ENCODE results near the gene GTF3C1. TPM values are rescaled to one million over a fixed set of nuclear protein-coding genes. Genes with fewer than 3 reads are reported as not detected.

Gene GTF3C1
- total and polyA plus RNA-seq, 2 experiments from 2014 or later: 82.9 to 162 TPM

DNA sequence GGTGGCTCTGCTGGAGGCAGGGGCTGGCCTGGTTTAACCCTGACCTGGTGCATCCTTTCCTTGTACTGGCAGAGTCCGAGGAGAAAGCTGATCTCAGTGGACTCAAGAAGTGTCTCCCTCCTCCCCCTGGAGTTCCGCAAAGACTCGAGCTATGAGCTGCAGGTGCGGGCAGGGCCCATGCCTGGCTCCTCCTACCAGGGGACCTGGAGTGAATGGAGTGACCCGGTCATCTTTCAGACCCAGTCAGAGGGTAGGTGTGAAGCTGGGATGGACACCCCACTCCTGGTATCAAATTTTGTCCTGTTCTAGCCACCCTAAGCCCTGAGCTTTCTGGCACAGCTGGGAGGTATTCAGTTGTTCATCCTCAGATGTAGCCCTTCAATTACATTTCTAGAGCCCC, 105.2 kb downstream of the GTF3C1 start:
- Histone ChIP-seq H3K36me3 (no peaks in the 10 kb centered on the region), H3K9me3 (ENCODE audit: low read depth) (no peaks in the 10 kb centered on the region), H3K4me1 (ENCODE audit: low read depth) (no peaks in the 10 kb centered on the region), H3K4me3 (no peak overlapping the region), H3K27me3 (no peaks in the 10 kb centered on the region), H3K27ac (no peak overlapping the region)
- DNase-seq (ENCODE audit: low read depth in 1 of 2, low spot score in 1 of 2): no peak
- TF ChIP-seq, protein P1, sequence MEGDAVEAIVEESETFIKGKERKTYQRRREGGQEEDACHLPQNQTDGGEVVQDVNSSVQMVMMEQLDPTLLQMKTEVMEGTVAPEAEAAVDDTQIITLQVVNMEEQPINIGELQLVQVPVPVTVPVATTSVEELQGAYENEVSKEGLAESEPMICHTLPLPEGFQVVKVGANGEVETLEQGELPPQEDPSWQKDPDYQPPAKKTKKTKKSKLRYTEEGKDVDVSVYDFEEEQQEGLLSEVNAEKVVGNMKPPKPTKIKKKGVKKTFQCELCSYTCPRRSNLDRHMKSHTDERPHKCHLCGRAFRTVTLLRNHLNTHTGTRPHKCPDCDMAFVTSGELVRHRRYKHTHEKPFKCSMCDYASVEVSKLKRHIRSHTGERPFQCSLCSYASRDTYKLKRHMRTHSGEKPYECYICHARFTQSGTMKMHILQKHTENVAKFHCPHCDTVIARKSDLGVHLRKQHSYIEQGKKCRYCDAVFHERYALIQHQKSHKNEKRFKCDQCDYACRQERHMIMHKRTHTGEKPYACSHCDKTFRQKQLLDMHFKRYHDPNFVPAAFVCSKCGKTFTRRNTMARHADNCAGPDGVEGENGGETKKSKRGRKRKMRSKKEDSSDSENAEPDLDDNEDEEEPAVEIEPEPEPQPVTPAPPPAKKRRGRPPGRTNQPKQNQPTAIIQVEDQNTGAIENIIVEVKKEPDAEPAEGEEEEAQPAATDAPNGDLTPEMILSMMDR (IDR thresholded peaks at IDR 0.05; ENCODE audit: low read depth, low read length): no peak

DNA sequence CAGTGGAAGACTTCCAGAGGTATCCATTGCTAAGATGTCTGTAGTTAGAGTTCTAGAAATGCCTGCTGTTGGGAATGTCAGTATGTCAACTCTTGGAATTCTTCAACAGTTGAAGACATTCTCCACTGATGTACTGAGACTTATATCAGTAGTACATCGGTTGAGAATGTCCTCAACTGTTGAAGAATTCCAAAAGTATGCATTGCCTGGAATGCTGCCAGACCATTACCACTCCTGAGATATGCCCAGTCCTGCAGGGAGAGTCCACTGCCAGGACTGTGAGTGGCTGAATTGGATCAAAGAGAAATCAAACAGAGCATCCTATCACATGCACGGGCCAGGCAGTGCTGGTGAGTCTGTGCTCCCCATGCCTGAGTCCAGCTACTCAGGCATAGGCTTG, 105.7 kb downstream of the GTF3C1 start:
- DNase-seq (ENCODE audit: low read depth in 1 of 2, low spot score in 1 of 2): peak in 1 of 2 donors; percentile 71
- H3K4me3 ChIP-seq: no peak overlapping the region
- no peaks in the 10 kb centered on the region for H3K4me1 ChIP-seq (ENCODE audit: low read depth)
- H3K27me3 ChIP-seq: no peaks in the 10 kb centered on the region
- H3K9me3 ChIP-seq (ENCODE audit: low read depth): no peaks in the 10 kb centered on the region
- no peak overlapping the region for H3K27ac ChIP-seq
- TF ChIP-seq, protein P1 (IDR thresholded peaks at IDR 0.05; ENCODE audit: low read depth, low read length): no peak
- no peaks in the 10 kb centered on the region for H3K36me3 ChIP-seq

DNA sequence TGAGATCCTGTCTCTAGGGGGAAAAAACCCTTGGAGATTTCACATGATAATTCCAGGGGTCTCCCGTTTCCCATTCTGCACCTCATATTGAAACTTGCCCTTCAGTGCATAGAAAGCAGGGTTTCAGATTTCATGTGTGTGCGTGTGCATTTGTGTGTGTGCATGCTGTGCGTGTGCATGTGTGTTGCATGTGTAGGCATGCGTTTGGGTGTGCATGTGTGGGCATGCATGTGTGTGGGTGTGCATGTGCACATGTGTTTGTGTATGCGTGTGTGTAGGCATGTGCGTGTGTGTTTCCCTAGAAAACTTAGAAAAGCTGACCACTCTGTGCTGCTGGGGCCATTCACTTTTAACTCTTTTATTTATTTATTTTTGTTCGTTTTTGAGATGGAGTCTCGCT, 107.7 kb downstream of the GTF3C1 start:
- TF ChIP-seq, protein P1 (IDR thresholded peaks at IDR 0.05; ENCODE audit: low read depth, low read length): no peak
- Histone ChIP-seq H3K27me3 (no peaks in the 10 kb centered on the region), H3K4me1 (ENCODE audit: low read depth) (no peaks in the 10 kb centered on the region)

DNA sequence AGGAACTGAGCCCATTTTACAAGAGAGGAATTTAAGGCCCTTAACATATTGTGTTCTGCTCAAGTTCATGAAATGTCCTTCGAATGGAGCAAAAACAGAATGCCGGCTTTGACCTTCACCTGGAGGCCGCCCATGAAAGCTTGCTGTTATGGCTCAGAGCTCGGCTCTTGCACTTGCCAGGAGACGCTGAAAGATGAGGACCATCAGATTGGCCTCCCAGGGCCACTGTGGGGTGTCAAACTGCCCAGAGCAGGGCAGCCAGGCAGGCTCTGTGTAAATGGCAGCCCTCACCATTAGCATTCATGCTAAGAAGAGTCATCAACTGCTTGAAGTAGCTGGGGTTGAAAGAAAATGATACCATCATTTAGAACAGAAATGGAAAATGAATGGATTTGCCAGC, 108.4 kb downstream of the GTF3C1 start:
- DNase-seq (ENCODE audit: low read depth in 1 of 2, low spot score in 1 of 2): no peak
- Histone ChIP-seq H3K27ac (no peak overlapping the region), H3K9me3 (ENCODE audit: low read depth) (no peaks in the 10 kb centered on the region), H3K4me3 (no peak overlapping the region), H3K36me3 (no peaks in the 10 kb centered on the region), H3K27me3 (no peaks in the 10 kb centered on the region), H3K4me1 (ENCODE audit: low read depth) (no peaks in the 10 kb centered on the region)
- TF ChIP-seq, protein P1 (IDR thresholded peaks at IDR 0.05; ENCODE audit: low read depth, low read length): no peak

More for the DNA sequence above, 107.7 kb downstream of the GTF3C1 start:
- H3K27ac ChIP-seq: no peak overlapping the region
- no peak overlapping the region for H3K4me3 ChIP-seq
- no peaks in the 10 kb centered on the region for H3K36me3 ChIP-seq
- no peaks in the 10 kb centered on the region for H3K9me3 ChIP-seq (ENCODE audit: low read depth)
- no peak for DNase-seq (ENCODE audit: low read depth in 1 of 2, low spot score in 1 of 2)

DNA sequence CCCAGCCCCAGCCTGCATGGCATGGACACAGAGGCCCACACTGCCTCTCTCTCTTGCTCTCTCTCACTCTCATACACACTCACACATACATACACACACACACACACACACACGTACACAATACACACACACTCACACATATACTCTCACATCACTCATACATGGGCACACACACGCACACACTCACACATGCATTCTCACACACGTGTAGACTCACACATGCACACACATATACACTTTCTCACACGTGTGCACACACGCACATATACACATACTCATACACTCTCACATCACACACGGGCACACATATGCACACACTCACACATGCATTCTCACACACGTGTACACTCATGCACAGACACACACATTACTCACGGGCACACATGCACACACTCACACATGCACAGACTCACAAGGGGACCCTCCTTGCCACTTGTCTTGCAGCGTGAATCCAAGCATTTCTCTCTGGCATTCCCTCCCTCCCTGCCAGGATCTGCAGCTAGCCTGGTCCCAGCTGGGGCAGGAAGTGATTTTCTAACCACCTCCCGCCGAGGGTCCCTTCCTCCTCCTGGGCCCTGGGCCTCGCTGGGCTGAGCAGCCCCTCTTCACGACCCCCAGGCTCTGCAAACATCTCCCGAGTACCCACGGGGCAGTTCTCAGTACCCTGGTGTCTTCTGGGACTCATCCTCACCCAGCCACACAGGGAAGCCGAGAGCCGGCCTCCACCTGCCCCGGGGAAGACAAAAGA, 110.3 kb downstream of the GTF3C1 start:
- no peaks in the 10 kb centered on the region for H3K36me3 ChIP-seq
- no peaks in the 10 kb centered on the region for H3K9me3 ChIP-seq (ENCODE audit: low read depth)
- no peak for DNase-seq (ENCODE audit: low read depth in 1 of 2, low spot score in 1 of 2)

More for the DNA sequence above, 110.3 kb downstream of the GTF3C1 start:
- TF ChIP-seq, protein P1 (IDR thresholded peaks at IDR 0.05; ENCODE audit: low read depth, low read length): no peak
- H3K4me3 ChIP-seq: no peak overlapping the region
- no peaks in the 10 kb centered on the region for H3K27me3 ChIP-seq
- no peak overlapping the region for H3K27ac ChIP-seq
- no peaks in the 10 kb centered on the region for H3K4me1 ChIP-seq (ENCODE audit: low read depth)

Data from cardiac muscle cell (in vitro differentiated cells and primary cell).